NCI-H82 (cell line): ENCODE data around the gene CAPN11.
"Not testable (repeated sequence)": the region's sequence is repeated elsewhere in the genome, so short reads cannot be mapped to it uniquely, and the experiment has no call there.

Source experiments
- DNase-seq: peaks from one replicate; lab custom pipeline; 2025; lab: John Stamatoyannopoulos, UW

Gene CAPN11

GRCh38 chr6:44228433-44228832 lies 69.8 kb downstream of the CAPN11 start:
- DNase-seq: no peak

GRCh38 chr6:44228836-44229235 lies 70.2 kb downstream of the CAPN11 start:
- no peak for DNase-seq

- DNase-seq: no peak
These were observed 70.9 kb downstream of the CAPN11 start for GRCh38 chr6:44229376-44230033.

DNA sequence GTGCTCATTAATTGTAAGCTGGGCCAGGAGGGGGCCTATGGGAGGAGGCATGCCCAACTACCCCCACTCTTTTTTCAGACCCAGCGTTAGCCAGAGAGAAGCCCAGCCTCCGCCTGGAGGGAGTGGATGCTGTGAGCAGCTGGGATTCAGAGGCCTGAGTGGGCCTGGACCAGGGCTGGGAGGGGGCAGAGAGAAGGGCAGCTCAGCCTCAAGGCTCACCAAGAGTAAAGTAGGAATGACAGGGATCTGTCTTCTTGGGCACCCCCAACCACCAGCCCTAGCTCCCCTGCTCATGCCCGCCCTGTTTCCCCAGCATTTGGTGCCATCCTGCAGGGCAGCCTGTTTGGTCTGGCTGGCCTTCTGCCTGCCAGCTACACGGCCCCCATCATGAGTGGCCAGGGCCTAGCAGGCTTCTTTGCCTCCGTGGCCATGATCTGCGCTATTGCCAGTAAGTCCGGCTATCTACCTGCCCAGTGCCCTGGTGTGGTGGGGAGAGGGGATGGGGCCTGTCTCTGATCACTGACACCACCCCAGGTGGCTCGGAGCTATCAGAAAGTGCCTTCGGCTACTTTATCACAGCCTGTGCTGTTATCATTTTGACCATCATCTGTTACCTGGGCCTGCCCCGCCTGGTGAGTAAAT lies 71.5 kb downstream of the CAPN11 start:
- DNase-seq: no peak

- not testable (repeated sequence) for DNase-seq
These were observed 72.8 kb downstream of the CAPN11 start for GRCh38 chr6:44231426-44231825.

- DNase-seq: no peak
These were observed 74.3 kb downstream of the CAPN11 start for GRCh38 chr6:44232676-44233566.

DNA sequence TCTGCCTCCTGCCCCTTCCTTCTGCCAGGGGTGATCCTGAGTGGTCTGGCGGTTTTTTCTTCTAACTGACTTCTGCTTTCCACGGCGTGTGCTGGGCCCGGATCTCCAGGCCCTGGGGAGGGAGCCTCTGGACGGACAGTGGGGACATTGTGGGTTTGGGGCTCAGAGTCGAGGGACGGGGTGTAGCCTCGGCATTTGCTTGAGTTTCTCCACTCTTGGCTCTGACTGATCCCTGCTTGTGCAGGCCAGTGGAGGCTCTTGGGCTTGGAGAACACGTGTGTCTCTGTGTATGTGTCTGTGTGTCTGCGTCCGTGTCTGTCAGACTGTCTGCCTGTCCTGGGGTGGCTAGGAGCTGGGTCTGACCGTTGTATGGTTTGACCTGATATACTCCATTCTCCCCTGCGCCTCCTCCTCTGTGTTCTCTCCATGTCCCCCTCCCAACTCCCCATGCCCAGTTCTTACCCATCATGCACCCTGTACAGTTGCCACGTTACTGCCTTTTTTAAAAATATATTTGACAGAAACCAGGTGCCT lies 75.0 kb downstream of the CAPN11 start:
- no peak for DNase-seq
